ENCODE data around the gene RGS16.

RGS16 gene

GRCh38 chr1:182608845-182609610 lies 4.8 kb upstream of the RGS16 start:
- DNase-seq (ENCODE audit: low read depth) = no peak

- no peak for DNase-seq (ENCODE audit: low read depth)
Observed at GRCh38 chr1:182608236-182608635, 4.0 kb upstream of the RGS16 start.

GRCh38 chr1:182607566-182607965 lies 3.4 kb upstream of the RGS16 start:
- no peak for DNase-seq (ENCODE audit: low read depth)

GRCh38 chr1:182603646-182604174 lies 479 bp downstream of the RGS16 start:
- DNase-seq (ENCODE audit: low read depth) = no peak

- no peak for DNase-seq (ENCODE audit: low read depth)
Observed at GRCh38 chr1:182602935-182603645, 1.1 kb downstream of the RGS16 start.

GRCh38 chr1:182601913-182602312 lies 2.3 kb downstream of the RGS16 start:
- no peak for DNase-seq (ENCODE audit: low read depth)

- DNase-seq (ENCODE audit: low read depth) = peak; percentile 82
Observed at GRCh38 chr1:182601416-182601786, 2.8 kb downstream of the RGS16 start.

GRCh38 chr1:182600745-182601415 lies 3.3 kb downstream of the RGS16 start:
- no peak for DNase-seq (ENCODE audit: low read depth)

GRCh38 chr1:182600036-182600713 lies 4.0 kb downstream of the RGS16 start:
- no peak for DNase-seq (ENCODE audit: low read depth)

GRCh38 chr1:182599339-182599738 lies 4.8 kb downstream of the RGS16 start:
- DNase-seq (ENCODE audit: low read depth) = no peak

- no peak for DNase-seq (ENCODE audit: low read depth)
Observed at GRCh38 chr1:182598296-182598695, 5.9 kb downstream of the RGS16 start.

- no peak for DNase-seq (ENCODE audit: low read depth)
Observed at GRCh38 chr1:182596934-182597333, 7.3 kb downstream of the RGS16 start.

GRCh38 chr1:182595641-182596240 lies 8.4 kb downstream of the RGS16 start:
- peak; percentile 70 for DNase-seq (ENCODE audit: low read depth)

GRCh38 chr1:182589931-182590330 lies 14.3 kb downstream of the RGS16 start:
- DNase-seq (ENCODE audit: low read depth) = no peak

GRCh38 chr1:182589520-182589919 lies 14.7 kb downstream of the RGS16 start:
- no peak for DNase-seq (ENCODE audit: low read depth)

GRCh38 chr1:182588500-182589396 lies 15.4 kb downstream of the RGS16 start, which contains the start of gene RNASEL:
Gene RNASEL (minus strand): TSS chr1:182589256. CDS start chr1:182586806, 2,450 bp downstream.
- DNase-seq (ENCODE audit: low read depth) = peak; percentile 73

- DNase-seq (ENCODE audit: low read depth) = no peak
Observed at GRCh38 chr1:182587666-182588499, 16.3 kb downstream of the RGS16 start.

GRCh38 chr1:182587093-182587492 lies 17.1 kb downstream of the RGS16 start:
- no peak for DNase-seq (ENCODE audit: low read depth)

- no peak for DNase-seq (ENCODE audit: low read depth)
Observed at GRCh38 chr1:182586380-182586779, 17.8 kb downstream of the RGS16 start.

GRCh38 chr1:182584746-182585145 lies 19.4 kb downstream of the RGS16 start:
- DNase-seq (ENCODE audit: low read depth) = no peak

Measured in ELR (cell line).